ENCODE measurements around the gene TSPAN13.

DNA sequence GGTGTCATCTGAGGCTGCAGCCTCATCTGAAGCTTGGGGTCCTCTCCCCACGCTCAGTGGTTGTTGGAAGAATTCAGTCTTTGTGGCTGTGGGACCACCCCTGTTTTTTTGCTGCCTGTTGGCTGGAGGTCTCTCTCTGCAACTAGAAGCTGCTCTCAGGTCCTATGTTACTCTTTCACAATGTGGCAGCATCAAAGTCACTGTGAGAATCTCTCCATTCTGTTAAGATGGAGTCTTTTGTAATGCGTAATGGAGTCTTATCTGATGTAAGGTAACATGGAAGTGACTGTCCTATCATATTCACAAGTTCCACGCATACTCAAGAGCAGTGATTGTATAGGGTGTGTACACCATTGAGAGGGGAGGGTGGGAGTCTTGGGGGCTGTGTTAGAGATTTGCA is 24.9 kb downstream of the TSPAN13 start:
- TF ChIP-seq, protein P1, sequence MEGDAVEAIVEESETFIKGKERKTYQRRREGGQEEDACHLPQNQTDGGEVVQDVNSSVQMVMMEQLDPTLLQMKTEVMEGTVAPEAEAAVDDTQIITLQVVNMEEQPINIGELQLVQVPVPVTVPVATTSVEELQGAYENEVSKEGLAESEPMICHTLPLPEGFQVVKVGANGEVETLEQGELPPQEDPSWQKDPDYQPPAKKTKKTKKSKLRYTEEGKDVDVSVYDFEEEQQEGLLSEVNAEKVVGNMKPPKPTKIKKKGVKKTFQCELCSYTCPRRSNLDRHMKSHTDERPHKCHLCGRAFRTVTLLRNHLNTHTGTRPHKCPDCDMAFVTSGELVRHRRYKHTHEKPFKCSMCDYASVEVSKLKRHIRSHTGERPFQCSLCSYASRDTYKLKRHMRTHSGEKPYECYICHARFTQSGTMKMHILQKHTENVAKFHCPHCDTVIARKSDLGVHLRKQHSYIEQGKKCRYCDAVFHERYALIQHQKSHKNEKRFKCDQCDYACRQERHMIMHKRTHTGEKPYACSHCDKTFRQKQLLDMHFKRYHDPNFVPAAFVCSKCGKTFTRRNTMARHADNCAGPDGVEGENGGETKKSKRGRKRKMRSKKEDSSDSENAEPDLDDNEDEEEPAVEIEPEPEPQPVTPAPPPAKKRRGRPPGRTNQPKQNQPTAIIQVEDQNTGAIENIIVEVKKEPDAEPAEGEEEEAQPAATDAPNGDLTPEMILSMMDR (IDR thresholded peaks at IDR 0.05 in 4 of 5, conservative IDR thresholded peaks at IDR 0.05 in 1 of 5) = no peak
- TF ChIP-seq POLR2A (IDR thresholded peaks at IDR 0.05) = no peak
